HEK293T (cell line): ENCODE results near the gene TRIM21.
"Not testable (repeated sequence)": the region's sequence is repeated elsewhere in the genome, so short reads cannot be mapped to it uniquely, and the experiment has no call there.

Experiments used
- CTCF ChIA-PET: fragments of 350-600 bp; formaldehyde crosslinking; extraction: SDS; loops from one replicate; lab custom pipeline; 2021; ENCODE audit warnings: antibody characterized with exemption, inconsistent platforms; lab: Yijun Ruan, JAX
- POLR2A ChIA-PET: fragments of 350-600 bp; formaldehyde crosslinking; extraction: SDS; loops from one replicate; lab custom pipeline; 2020; ENCODE audit warnings: antibody characterized with exemption, inconsistent platforms; lab: Yijun Ruan, JAX
- DNase-seq: peaks from one replicate; pipeline ENCODE4 v3.0.0; 2012; ENCODE audit warnings: mixed read lengths; ENCODE audit errors: extremely low spot score
- BHLHE40 ChIP-seq: fragments of 450-650 bp; IDR thresholded peaks from 2 replicates; pipeline ENCODE4 v1.6.1; 2016; ENCODE audit warnings: mild to moderate bottlenecking, moderate library complexity, borderline replicate concordance
- ELF4 ChIP-seq: fragments of 450-650 bp; IDR thresholded peaks from 2 replicates; pipeline ENCODE4 v1.6.1; 2017; ENCODE audit warnings: antibody characterized with exemption
- FOXA1 ChIP-seq: fragments of 450-650 bp; IDR thresholded peaks from 2 replicates; pipeline ENCODE4 v1.6.1; 2016; ENCODE audit warnings: mild to moderate bottlenecking
- FOXK2 ChIP-seq: fragments of 450-650 bp; IDR thresholded peaks from 2 replicates; pipeline ENCODE4 v1.6.1; 2016; ENCODE audit warnings: mild to moderate bottlenecking
- FOXM1 ChIP-seq: fragments of 450-650 bp; IDR thresholded peaks from 2 replicates; pipeline ENCODE4 v1.6.1; 2017; ENCODE audit warnings: mild to moderate bottlenecking, borderline replicate concordance
- HDGF ChIP-seq: fragments of 450-650 bp; IDR thresholded peaks from 2 replicates; pipeline ENCODE4 v1.6.1; 2017; ENCODE audit warnings: antibody characterized with exemption, borderline replicate concordance
- L3MBTL2 ChIP-seq: fragments of 450-650 bp; conservative IDR thresholded peaks from 2 replicates; pipeline ENCODE4 v1.6.1; 2016; ENCODE audit warnings: mild to moderate bottlenecking
- LEF1 ChIP-seq: fragments of 450-650 bp; IDR thresholded peaks from 2 replicates; pipeline ENCODE4 v1.6.1; 2017; ENCODE audit warnings: mild to moderate bottlenecking, borderline replicate concordance
- NFRKB ChIP-seq: fragments of 450-650 bp; IDR thresholded peaks from 2 replicates; pipeline ENCODE4 v1.6.1; 2016; ENCODE audit warnings: mild to moderate bottlenecking, moderate library complexity
- PKNOX1 ChIP-seq: fragments of 450-650 bp; IDR thresholded peaks from 2 replicates; pipeline ENCODE4 v1.6.1; 2016
- SP1 ChIP-seq: fragments of 450-650 bp; IDR thresholded peaks from 2 replicates; pipeline ENCODE4 v1.6.1; 2017
- SUZ12 ChIP-seq: fragments of 450-650 bp; IDR thresholded peaks from 2 replicates; pipeline ENCODE4 v1.6.1; 2016; ENCODE audit warnings: mild to moderate bottlenecking
- TARDBP ChIP-seq: fragments of 450-650 bp; IDR thresholded peaks from 2 replicates; pipeline ENCODE4 v1.6.1; 2016

The TRIM21 gene

GRCh38 chr11:4375431-4376140 lies 17.9 kb downstream of the TRIM21 start:
- TF ChIP-seq FOXA1 (no peak), FOXM1 (no peak), SP1 (no peak), TARDBP (no peak), NFRKB (no peak), L3MBTL2 (no peak), BHLHE40 (no peak), LEF1 (no peak), FOXK2 (no peak), ELF4 (no peak), HDGF (no peak)
- no peak for DNase-seq
- ChIA-PET CTCF (no interaction called here), POLR2A (no interaction called here)

- ChIA-PET POLR2A (no interaction called here), CTCF (no interaction called here)
- TF ChIP-seq PKNOX1 (no peak), TARDBP (no peak)
- no peak for DNase-seq
Observed at GRCh38 chr11:4370166-4370565, 23.3 kb downstream of the TRIM21 start.

GRCh38 chr11:4368286-4368685 lies 25.2 kb downstream of the TRIM21 start, which contains the start of gene OR52B4:
Gene OR52B4 (minus strand): TSS chr11:4368386. CDS start chr11:4368295, 91 bp downstream.
- DNase-seq, result no peak
- no peak for TF ChIP-seq ELF4
- no peak for TF ChIP-seq FOXM1
- TF ChIP-seq HDGF, result no peak
- TF ChIP-seq SUZ12, result no peak
- CTCF ChIA-PET, result no interaction called here
- POLR2A ChIA-PET, result no interaction called here

GRCh38 chr11:4348142-4348541 lies 45.4 kb downstream of the TRIM21 start:
- CTCF ChIA-PET, POLR2A ChIA-PET: not testable (repeated sequence)

GRCh38 chr11:4345366-4345765 lies 48.1 kb downstream of the TRIM21 start:
- DNase-seq, POLR2A ChIA-PET, CTCF ChIA-PET: not testable (repeated sequence)

More at GRCh38 chr11:4348142-4348541, 45.4 kb downstream of the TRIM21 start:
- not testable (repeated sequence) for DNase-seq
